ENCODE data around the gene RNF157.

The RNF157 gene

DNA sequence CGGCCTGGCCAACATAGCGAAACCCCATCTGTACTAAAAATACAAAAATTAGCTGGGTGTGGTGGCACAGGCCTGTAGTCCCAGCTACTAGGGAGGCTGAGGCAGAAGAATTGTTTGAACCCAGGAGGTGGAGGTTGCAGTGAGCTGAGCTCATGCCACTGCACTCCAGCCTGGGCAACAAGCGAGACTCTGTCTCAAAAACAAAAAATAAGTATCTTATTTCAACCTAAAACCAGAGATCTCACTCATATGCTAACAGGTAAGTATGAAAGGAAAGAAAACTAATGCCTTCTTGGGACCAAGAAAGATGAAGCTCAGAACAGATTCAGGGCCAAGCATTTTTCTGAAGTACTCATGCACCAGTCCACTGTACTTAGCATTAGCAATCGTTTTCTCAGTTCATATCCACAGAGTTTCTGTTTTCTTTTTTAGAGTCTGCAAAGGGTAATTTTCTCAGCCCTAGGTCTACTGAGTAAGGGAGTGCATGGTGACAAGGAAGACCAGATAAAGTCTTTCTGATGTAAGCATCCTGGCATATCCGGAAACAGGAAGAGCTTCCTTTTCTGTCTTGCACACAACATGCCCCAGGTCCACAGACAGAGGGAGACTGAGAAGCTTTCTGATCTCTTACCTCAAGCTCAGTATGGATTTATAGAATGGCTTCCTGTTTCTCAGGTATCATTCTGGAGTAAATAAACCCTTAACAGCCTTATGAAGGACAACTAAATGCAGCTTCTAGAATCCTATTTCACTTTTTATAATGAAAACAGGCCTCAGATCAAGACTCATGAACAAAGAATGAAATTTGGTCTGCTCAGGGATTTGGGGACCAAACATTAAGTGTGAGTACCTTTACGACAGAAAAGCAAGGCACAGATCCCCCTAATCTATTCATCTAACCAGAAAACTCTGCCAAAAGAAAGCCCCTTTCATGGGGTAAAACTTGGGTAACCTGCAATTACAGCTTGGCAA is 60.5 kb downstream of the RNF157 start:
- DNase-seq (ENCODE audit: low read depth): no peak
- H3K4me3 ChIP-seq (ENCODE audit: low read depth, low read length): no peak overlapping the region
- no peak for TF ChIP-seq CTCF (IDR thresholded peaks at IDR 0.05; ENCODE audit: low read depth, low read length, missing control alignments)

- DNase-seq (ENCODE audit: low read depth): no peak
- TF ChIP-seq CTCF (IDR thresholded peaks at IDR 0.05; ENCODE audit: low read depth, low read length, missing control alignments): no peak
- no peak overlapping the region for H3K4me3 ChIP-seq (ENCODE audit: low read depth, low read length)
Observed at GRCh38 chr17:76178124-76178523, 62.2 kb downstream of the RNF157 start.

DNA sequence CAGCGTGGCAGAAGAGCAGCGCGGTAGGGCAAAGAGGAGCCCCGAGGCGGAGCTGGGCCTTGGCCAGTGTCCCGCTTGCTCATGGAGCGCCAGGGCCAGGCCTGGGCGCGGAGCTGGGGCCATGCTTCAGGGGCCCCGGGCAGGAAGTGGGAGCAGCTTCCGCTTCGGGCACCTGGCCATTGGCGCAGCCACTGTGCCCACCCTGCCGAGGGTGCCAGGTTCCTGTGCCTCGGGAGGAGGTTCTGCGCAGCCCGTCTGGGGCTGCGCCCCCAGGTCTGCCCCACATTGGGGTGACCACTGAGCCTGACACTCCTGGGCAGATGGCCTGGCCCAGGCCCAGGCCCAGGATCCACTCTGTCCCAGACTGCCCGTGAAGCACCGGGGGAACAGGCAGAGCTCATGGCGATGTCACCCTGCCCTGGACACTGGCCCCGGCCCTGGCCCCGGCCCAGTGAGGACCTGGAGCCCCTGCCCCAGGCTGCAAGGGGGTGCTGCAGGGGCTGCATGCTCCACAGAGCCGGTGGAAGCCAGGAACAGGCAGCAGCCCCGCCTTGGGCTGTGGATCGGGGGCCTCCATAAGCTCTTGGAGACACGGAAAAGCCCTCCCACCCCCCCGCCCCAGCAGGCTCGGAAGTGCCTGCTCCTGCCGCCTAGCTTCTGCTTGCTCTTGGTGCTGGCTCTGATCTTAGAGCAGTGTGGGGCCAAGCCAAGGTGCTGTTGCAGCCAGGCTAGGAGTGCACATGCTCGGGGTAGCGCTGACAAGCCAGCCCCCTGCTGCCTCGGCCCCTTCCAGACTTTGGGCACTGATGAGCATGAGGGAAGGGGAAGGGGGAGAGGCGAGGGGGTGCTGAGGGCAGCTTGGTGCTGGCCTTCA is 63.4 kb downstream of the RNF157 start:
- DNase-seq (ENCODE audit: low read depth): no peak
- H3K4me3 ChIP-seq (ENCODE audit: low read depth, low read length): no peak overlapping the region
- no peak for TF ChIP-seq CTCF (IDR thresholded peaks at IDR 0.05; ENCODE audit: low read depth, low read length, missing control alignments)

DNA sequence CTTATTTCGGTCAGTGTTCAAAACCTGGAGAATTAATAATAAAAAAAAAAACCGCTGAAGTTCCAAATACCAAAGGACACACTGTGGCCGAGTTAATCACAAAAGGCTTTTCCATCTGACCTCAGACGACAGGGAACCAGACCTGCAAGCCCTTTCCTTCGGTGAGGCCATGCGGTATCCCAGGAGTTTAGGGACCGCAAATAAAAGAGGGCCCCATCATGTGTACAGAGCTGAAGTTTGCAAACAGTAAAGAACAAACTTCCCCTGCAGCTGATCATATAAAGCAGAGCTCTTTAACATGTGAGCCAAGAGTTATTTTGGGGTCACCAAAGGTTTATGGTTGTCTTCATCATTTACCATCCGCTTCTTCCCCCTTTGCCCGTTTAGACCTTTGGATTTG is 66.3 kb downstream of the RNF157 start:
- TF ChIP-seq CTCF (IDR thresholded peaks at IDR 0.05; ENCODE audit: low read depth, low read length, missing control alignments): no peak
- H3K4me3 ChIP-seq (ENCODE audit: low read depth, low read length): no peak overlapping the region
- no peak for DNase-seq (ENCODE audit: low read depth)

DNA sequence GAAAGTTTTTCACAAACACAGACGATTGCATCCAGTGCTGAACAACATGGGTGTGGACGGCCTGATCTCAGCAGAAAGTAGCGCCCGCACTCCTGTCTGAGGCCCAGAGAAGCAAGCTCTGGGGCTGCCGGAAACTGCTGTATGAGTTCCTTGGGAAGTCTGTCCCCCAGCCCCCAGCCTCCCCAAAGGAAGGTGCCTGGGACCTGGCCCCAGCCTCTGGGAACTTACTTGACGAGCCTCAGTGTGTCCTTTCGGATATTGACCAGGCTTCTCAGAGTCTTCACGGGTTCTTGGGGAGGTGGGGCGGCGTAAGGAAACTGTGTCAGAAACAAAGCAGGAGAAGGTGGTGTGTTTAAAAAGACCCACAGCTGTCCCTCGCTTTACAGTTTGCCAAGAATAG is 66.8 kb downstream of the RNF157 start:
- no peak for DNase-seq (ENCODE audit: low read depth)
- no peak overlapping the region for H3K4me3 ChIP-seq (ENCODE audit: low read depth, low read length)
- TF ChIP-seq CTCF (IDR thresholded peaks at IDR 0.05; ENCODE audit: low read depth, low read length, missing control alignments): no peak

- DNase-seq (ENCODE audit: low read depth): no peak
- no peak overlapping the region for H3K4me3 ChIP-seq (ENCODE audit: low read depth, low read length)
- TF ChIP-seq CTCF (IDR thresholded peaks at IDR 0.05; ENCODE audit: low read depth, low read length, missing control alignments): no peak
Observed at GRCh38 chr17:76171706-76172105, 68.6 kb downstream of the RNF157 start.

Data from GM12864 (cell line).